SIG-M5 (cell line): ENCODE results near the gene PTGIS.

Experiments used
- DNase-seq: peaks from one replicate; lab custom pipeline; 2025; lab: John Stamatoyannopoulos, UW

Gene PTGIS

GRCh38 chr20:49595811-49596561, 28.0 kb upstream of the PTGIS start:
- DNase-seq, result peak; percentile 23

GRCh38 chr20:49595346-49595745, 27.4 kb upstream of the PTGIS start:
- DNase-seq, result no peak

- DNase-seq, result no peak
These were observed 27.0 kb upstream of the PTGIS start for GRCh38 chr20:49594931-49595315.

GRCh38 chr20:49594143-49594930, 26.4 kb upstream of the PTGIS start:
- peak; percentile 83 for DNase-seq

GRCh38 chr20:49593466-49594142, 25.7 kb upstream of the PTGIS start:
- no peak for DNase-seq

GRCh38 chr20:49592120-49592519, 24.2 kb upstream of the PTGIS start:
- DNase-seq, result no peak

- DNase-seq, result no peak
These were observed 23.4 kb upstream of the PTGIS start for GRCh38 chr20:49591217-49591865.

- DNase-seq, result no peak
These were observed 22.5 kb upstream of the PTGIS start for GRCh38 chr20:49590163-49591017.

GRCh38 chr20:49589747-49590146, 21.8 kb upstream of the PTGIS start:
- DNase-seq, result no peak

- DNase-seq, result no peak
These were observed 19.2 kb upstream of the PTGIS start for GRCh38 chr20:49587111-49587570.

GRCh38 chr20:49585585-49586245, 17.8 kb upstream of the PTGIS start:
- DNase-seq, result no peak

- no peak for DNase-seq
These were observed 16.8 kb upstream of the PTGIS start for GRCh38 chr20:49584418-49585382.

- peak; percentile 50 for DNase-seq
These were observed 15.9 kb upstream of the PTGIS start for GRCh38 chr20:49583669-49584417.

- DNase-seq, result no peak
These were observed 15.4 kb upstream of the PTGIS start for GRCh38 chr20:49583343-49583668.

- DNase-seq, result no peak
These were observed 14.7 kb upstream of the PTGIS start for GRCh38 chr20:49582413-49583334.

- DNase-seq, result no peak
These were observed 13.5 kb upstream of the PTGIS start for GRCh38 chr20:49581482-49581881.

- DNase-seq, result no peak
These were observed 12.9 kb upstream of the PTGIS start for GRCh38 chr20:49580813-49581174.
